HepG2 (cell line): ENCODE results near the gene PKNOX2. TPM values are rescaled to one million over a fixed set of nuclear protein-coding genes. Genes with fewer than 3 reads are reported as not detected.

Experiments
- ATAC-seq: fragments of 200-7000 bp; cut with Tn5 transposase; 3 replicates; pipeline ENCODE4 v1.9.1; 2020; ENCODE audit warnings: mild to moderate bottlenecking, moderate library complexity
- BruUV-seq: library from RNA; stranded (reverse); fragments of 400-500 nt; replicated peaks from 2 replicates; lab custom pipeline; 2021; lab: Mats Ljungman, UMichigan
- CTCF ChIA-PET: fragments of 300-600 bp; formaldehyde crosslinking; extraction: SDS; loops from one replicate; lab custom pipeline; 2021; ENCODE audit warnings: low total read pairs, inconsistent platforms, low intra/inter-chr PET ratio; lab: Yijun Ruan, JAX
- POLR2A ChIA-PET: fragments of 350-600 bp; sonication (Branson Sonifier 250); formaldehyde crosslinking; loops from one replicate; lab custom pipeline; 2020; ENCODE audit warnings: antibody characterized with exemption, inconsistent platforms; lab: Yijun Ruan, JAX
- DNase-seq: peaks from one replicate; pipeline ENCODE4 v3.0.0-alpha.2; 2015; ENCODE audit warnings: low spot score
- FAIRE-seq: peaks from 3 replicates; lab custom pipeline; 2011; peaks lifted over from hg19 to GRCh38; lab: Jason Lieb, UNC
- H2AFZ ChIP-seq: one replicate; pipeline ENCODE4 v1.6.1; 2011; ENCODE audit warnings: low read length, inconsistent platforms
- H3K27ac ChIP-seq: fragments of 300-600 bp; 3 replicates; pipeline ENCODE4 v1.8.0; 2011; ENCODE audit warnings: mixed run types, mild to moderate bottlenecking, mixed read lengths, low read length, inconsistent platforms; ENCODE audit not compliant: insufficient read depth; ENCODE audit errors: extremely low read length
- H3K27me3 ChIP-seq, 2 experiments: fragments of 200-600 bp in 1 of 2; 2 replicates in 1 of 2; 3 replicates in 1 of 2; pipeline versions ENCODE4 v1.6.0 to v1.8.0; 2011; ENCODE audit warnings: low read length in 2 of 2, mild to moderate bottlenecking in 2 of 2, moderate library complexity in 2 of 2, inconsistent platforms in 1 of 2; ENCODE audit not compliant: insufficient read depth in 2 of 2, control insufficient read depth in 1 of 2
- H3K36me3 ChIP-seq, 2 experiments: fragments of 200-600 bp in 1 of 2; replicated peaks in 1 of 2; 2 replicates in 1 of 2; 3 replicates in 1 of 2; pipeline versions ENCODE4 v1.5.1 to v1.8.0; 2011; ENCODE audit warnings: low read length in 2 of 2, inconsistent platforms in 1 of 2; ENCODE audit not compliant: insufficient read depth in 2 of 2, control insufficient read depth in 1 of 2
- H3K4me1 ChIP-seq: 2 replicates; pipeline ENCODE4 v1.5.1; 2012; ENCODE audit warnings: low read length, inconsistent platforms; ENCODE audit not compliant: insufficient read depth
- H3K4me2 ChIP-seq: 2 replicates; pipeline ENCODE4 v1.6.0; 2011; ENCODE audit warnings: low read depth, low read length, inconsistent platforms
- H3K4me3 ChIP-seq, 3 experiments: fragments of 200-600 bp in 1 of 3; sonication (generic), shearing (Covaris generic) in 1 of 3; replicated peaks in 1 of 3; 2 replicates each; pipeline ENCODE4 v1.5.1; 2011 to 2016; ENCODE audit warnings: low read length in 3 of 3, inconsistent platforms in 2 of 3, low read depth in 2 of 3, mild to moderate bottlenecking in 2 of 3, control low read depth in 1 of 3, mixed read lengths in 1 of 3; ENCODE audit not compliant: insufficient read depth in 1 of 3
- H3K79me2 ChIP-seq: one replicate; pipeline ENCODE4 v1.6.1; 2011; ENCODE audit warnings: low read length, inconsistent platforms; ENCODE audit not compliant: insufficient read depth
- H3K9ac ChIP-seq: 2 replicates; pipeline ENCODE4 v1.6.0; 2011; ENCODE audit warnings: mild to moderate bottlenecking, low read depth, low read length, inconsistent platforms; ENCODE audit not compliant: insufficient read depth
- H3K9me3 ChIP-seq: 2 replicates; pipeline ENCODE4 v1.5.1; 2012; ENCODE audit warnings: mild to moderate bottlenecking, low read length
- H4K20me1 ChIP-seq: 2 replicates; pipeline ENCODE4 v1.6.0; 2011; ENCODE audit warnings: inconsistent platforms, mild to moderate bottlenecking, low read length, moderate library complexity; ENCODE audit not compliant: insufficient read depth
- HNF1A ChIP-seq, 2 experiments: sonication (generic) in 1 of 2; formaldehyde crosslinking in 1 of 2; IDR thresholded peaks; 2 replicates each; pipeline versions ENCODE4 v1.4.0 to v1.6.1; 2016 to 2020; ENCODE audit warnings: borderline replicate concordance in 1 of 2, low read depth in 1 of 2, mild to moderate bottlenecking in 1 of 2, missing genetic modification reagents in 1 of 2
- TFAP4 ChIP-seq: sonication (generic); IDR thresholded peaks from 2 replicates; pipeline ENCODE4 v1.6.1; 2016; ENCODE audit warnings: low read depth, borderline replicate concordance
- TMF1 ChIP-seq: sonication (generic); formaldehyde crosslinking; IDR thresholded peaks from 2 replicates; pipeline ENCODE4 v1.8.1; 2022; ENCODE audit warnings: low read depth, missing genetic modification reagents
- TRIM22 ChIP-seq: fragments of 450-650 bp; IDR thresholded peaks from 2 replicates; pipeline ENCODE4 v1.6.1; 2017
- ZBTB10 ChIP-seq: sonication (generic); formaldehyde crosslinking; IDR thresholded peaks from 2 replicates; pipeline ENCODE4 v1.4.0; 2020; ENCODE audit warnings: missing genetic modification reagents, borderline replicate concordance
- ZNF121 ChIP-seq: sonication (generic); formaldehyde crosslinking; IDR thresholded peaks from 2 replicates; pipeline ENCODE4 v1.5.0; 2020; ENCODE audit warnings: mild to moderate bottlenecking, missing genetic modification reagents
- ZNF33B ChIP-seq: sonication (generic); formaldehyde crosslinking; IDR thresholded peaks from 2 replicates; pipeline ENCODE4 v1.5.1; 2020; ENCODE audit warnings: mild to moderate bottlenecking, missing genetic modification reagents
- ZNF367 ChIP-seq: sonication (generic); formaldehyde crosslinking; IDR thresholded peaks from 2 replicates; pipeline ENCODE4 v1.4.0; 2020; ENCODE audit warnings: missing genetic modification reagents, borderline replicate concordance
- ZNF674 ChIP-seq: sonication (generic); formaldehyde crosslinking; IDR thresholded peaks from 2 replicates; pipeline ENCODE4 v1.5.0; 2020; ENCODE audit warnings: low read depth, mild to moderate bottlenecking, missing genetic modification reagents
- ZNF747 ChIP-seq: sonication (generic); formaldehyde crosslinking; IDR thresholded peaks from 2 replicates; pipeline ENCODE4 v1.8.1; 2023; ENCODE audit warnings: missing genetic modification reagents, mild to moderate bottlenecking, borderline replicate concordance
- ZSCAN29 ChIP-seq: sonication (generic); formaldehyde crosslinking; conservative IDR thresholded peaks from 2 replicates; pipeline ENCODE4 v1.4.0; 2020; ENCODE audit warnings: mild to moderate bottlenecking, missing genetic modification reagents
- ZZZ3 ChIP-seq: sonication (generic); formaldehyde crosslinking; IDR thresholded peaks from 2 replicates; pipeline ENCODE4 v1.4.0; 2020; ENCODE audit warnings: missing genetic modification reagents, mild to moderate bottlenecking, borderline replicate concordance
- WGBS: methylation state at CpG from one replicate; pipeline ENCODE4 v1.1.6; 2017; ENCODE audit warnings: low lambda C conversion rate; 5-methylcytosine and 5-hydroxymethylcytosine counted together
- in situ Hi-C: cut with HindIII; loops from 2 replicates; pipeline ENCODE4 v1.10.0; 2017; ENCODE audit warnings: low pct_unique_long_range_greater_than_20kb; ENCODE audit not compliant: extremely low pct_ligation_motif_present
- intact Hi-C: fragments of 100-400 bp; cut with micrococcal nuclease; formaldehyde crosslinking; loops from one replicate; pipeline ENCODE4 v1.10.0; 2022; ENCODE audit not compliant: unreplicated experiment
- polyA plus RNA-seq, 8 experiments: library from polyadenylated mRNA; depleted of rRNA in 3 of 8; stranded (reverse) in 7 of 8; unstranded in 1 of 8; fragments of >200 nt; fragmentation: Illumina TruSeq in 4 of 8; extraction: Trizol in 4 of 8; gene quantifications; 2 replicates each; pipeline versions ENCODE4 v1.2.1 to v1.2.3, GENCODE V29; 2011 to 2016; ENCODE audit warnings: low read depth in 4 of 8, missing spikeins in 1 of 8, mixed read lengths in 1 of 8; ENCODE audit not compliant: insufficient read depth in 1 of 8
- total RNA-seq, 5 experiments: library from RNA; depleted of rRNA; stranded (reverse); fragments of >200 nt; fragmentation: Illumina TruSeq; extraction: Trizol; gene quantifications; 2 replicates each; pipeline ENCODE4 v1.2.3, GENCODE V29; 2016; ENCODE audit warnings: low read depth in 1 of 5

PKNOX2 gene
- total and polyA plus RNA-seq, 2 of the 13 experiments (the other 11 are each of a cell fraction or from before 2014, with no cell fraction given) = not detected

- TF ChIP-seq HNF1A (IDR thresholded peaks at IDR 0.05; ENCODE audit: low read depth) (no peak), HNF1A (CRISPR knock-in tag; IDR thresholded peaks at IDR 0.05; ENCODE audit: borderline replicate concordance) (no peak)
These were observed 261.1 kb downstream of the PKNOX2 start (continued) for GRCh38 chr11:125425601-125426000.

GRCh38 chr11:125426818-125427528, 262.4 kb downstream of the PKNOX2 start:
- no peak overlapping the region for H3K4me3 ChIP-seq
- H3K4me1 ChIP-seq = no peaks in the 10 kb centered on the region
- WGBS = 41% methylated on average over 9 of the region's 14 CpGs
- H3K27ac ChIP-seq = no peak overlapping the region
- intact Hi-C loops (no loop called here), in situ Hi-C loops (loop anchor here (10.0 kb wide), 1 partner anchor 448 kb away; no protein-coding TSS in a partner anchor)
- ChIA-PET CTCF (no interaction called here), POLR2A (no interaction called here)
- no peaks in the 10 kb centered on the region for H4K20me1 ChIP-seq
- ATAC-seq (no peak), FAIRE-seq (no peak), DNase-seq (no peak)
- peaks cover 2 to 23% of the 10 kb centered on the region in 2 experiments; a peak in 3 of 5 replicates for H3K27me3 ChIP-seq
- no peaks in the 10 kb centered on the region for H3K9me3 ChIP-seq
- H3K79me2 ChIP-seq = no peaks in the 10 kb centered on the region
- H3K9ac ChIP-seq = no peak overlapping the region
- H3K36me3 ChIP-seq = no peaks in the 10 kb centered on the region
- no peak overlapping the region for H2AFZ ChIP-seq
- no peak overlapping the region for H3K4me2 ChIP-seq
- BruUV-seq = no TSS peak
- TF ChIP-seq ZNF121 = no peak
- TF ChIP-seq TMF1 (CRISPR knock-in tag) = no peak
- no peak for TF ChIP-seq ZNF674 (CRISPR knock-in tag)
- TF ChIP-seq ZBTB10 (CRISPR knock-in tag) = no peak
- TF ChIP-seq ZNF33B (CRISPR knock-in tag) = no peak
- no peak for TF ChIP-seq ZNF747 (CRISPR knock-in tag)
- no peak for TF ChIP-seq TFAP4
- no peak for TF ChIP-seq ZSCAN29 (CRISPR knock-in tag)
- no peak for TF ChIP-seq ZNF367
- no peak for TF ChIP-seq ZZZ3 (CRISPR knock-in tag)
- no peak for TF ChIP-seq TRIM22
